B cell (primary cell): ENCODE data around the gene NHSL1. TPM values are rescaled to one million over a fixed set of nuclear protein-coding genes. Genes with fewer than 3 reads are reported as not detected.

ENCODE experiments used
- ATAC-seq: fragments of 200-7000 bp; cut with Tn5 transposase; one replicate; pipeline ENCODE4 v1.10.0; 2021; ENCODE audit warnings: low read depth, mild to moderate bottlenecking, moderate number of reproducible peaks, moderate library complexity
- CTCF ChIA-PET: fragments of 350-600 bp; sonication (Branson Sonifier 250); formaldehyde crosslinking; loops from one replicate; lab custom pipeline; 2021; ENCODE audit warnings: antibody characterized with exemption, inconsistent platforms; lab: Charles Lee
- POLR2A ChIA-PET: fragments of 350-600 bp; sonication (Branson Sonifier 250); formaldehyde crosslinking; loops from one replicate; lab custom pipeline; 2021; ENCODE audit warnings: antibody characterized with exemption; lab: Charles Lee
- DNase-seq: peaks from one replicate; pipeline ENCODE4 v3.0.0; 2013
- H2AFZ ChIP-seq: 2 replicates; pipeline ENCODE4 v1.6.1; 2012; ENCODE audit warnings: mild to moderate bottlenecking, low read depth, low read length; ENCODE audit not compliant: insufficient read depth, poor library complexity, severe bottlenecking
- H3K27ac ChIP-seq, 2 donors: 1 replicate in 1 of 2; 2 replicates in 1 of 2; pipeline ENCODE4 v1.5.1; 2012 to 2013; ENCODE audit warnings: low read length in 2 of 2, mild to moderate bottlenecking in 2 of 2, moderate library complexity in 1 of 2
- H3K27me3 ChIP-seq, 4 experiments: fragments of 200-600 bp in 1 of 4; sonication (generic) in 1 of 4; replicated peaks in 1 of 4; 1 replicate in 2 of 4; 2 replicates in 2 of 4; pipeline versions ENCODE4 v1.6.1 to v1.7.0; 2013 to 2016; ENCODE audit warnings: low read length in 3 of 4, mild to moderate bottlenecking in 2 of 4, mixed read lengths in 1 of 4, moderate library complexity in 1 of 4; ENCODE audit not compliant: insufficient read depth in 4 of 4, control insufficient read depth in 3 of 4; ENCODE audit errors: control extremely low read depth in 1 of 4
- H3K36me3 ChIP-seq, 2 experiments: replicated peaks in 1 of 2; 1 replicate in 1 of 2; 2 replicates in 1 of 2; pipeline versions ENCODE4 v1.6.1 to v1.7.1; 2013; ENCODE audit warnings: low read length in 1 of 2; ENCODE audit not compliant: insufficient read depth in 2 of 2, control insufficient read depth in 1 of 2; ENCODE audit errors: control extremely low read depth in 1 of 2, extremely low read depth in 1 of 2
- H3K4me1 ChIP-seq, 2 donors: fragments of 200-600 bp in 1 of 2; sonication (generic) in 1 of 2; 1 replicate in 1 of 2; 2 replicates in 1 of 2; pipeline versions ENCODE4 v1.5.1 to v1.6.1; 2013 to 2017; ENCODE audit warnings: low read length in 2 of 2; ENCODE audit not compliant: control insufficient read depth in 2 of 2, insufficient read depth in 2 of 2
- H3K4me2 ChIP-seq: replicated peaks from 2 replicates; pipeline ENCODE3; 2012; ENCODE audit warnings: mild to moderate bottlenecking, low read depth, low read length; ENCODE audit not compliant: poor library complexity, severe bottlenecking
- H3K4me3 ChIP-seq, 5 experiments: fragments of 200-600 bp in 1 of 5; sonication (generic) in 1 of 5; 1 replicate in 3 of 5; 2 replicates in 2 of 5; pipeline versions ENCODE4 v1.5.1 to v1.7.0; 2011 to 2016; ENCODE audit warnings: low read length in 4 of 5, mild to moderate bottlenecking in 4 of 5, low read depth in 2 of 5, control low read depth in 1 of 5, moderate library complexity in 1 of 5; ENCODE audit not compliant: insufficient read depth in 1 of 5; ENCODE audit errors: control extremely low read depth in 1 of 5, extremely low read depth in 1 of 5
- H3K79me2 ChIP-seq: fragments of 200-600 bp; sonication (generic); one replicate; pipeline ENCODE4 v1.6.0; 2016; ENCODE audit warnings: low read length; ENCODE audit not compliant: control insufficient read depth, insufficient read depth
- H3K9ac ChIP-seq: fragments of 200-600 bp; sonication (generic); 2 replicates; pipeline ENCODE4 v1.6.1; 2017; ENCODE audit warnings: mild to moderate bottlenecking, low read length, moderate library complexity
- H3K9me3 ChIP-seq, 3 donors: one replicate each; pipeline versions ENCODE4 v1.6.1 to v1.7.1; 2013; ENCODE audit warnings: low read length in 2 of 3; ENCODE audit not compliant: control insufficient read depth in 2 of 3, insufficient read depth in 1 of 3; ENCODE audit errors: control extremely low read depth in 1 of 3
- H4K20me1 ChIP-seq: 2 replicates; pipeline ENCODE4 v1.6.0; 2012; ENCODE audit warnings: mild to moderate bottlenecking, low read length; ENCODE audit not compliant: insufficient read depth, control insufficient read depth, poor library complexity, severe bottlenecking
- H3K27ac Mint-ChIP-seq: one replicate; pipeline ENCODE4 v1.8.0; 2021; ENCODE audit warnings: mixed read lengths
- H3K27me3 Mint-ChIP-seq: one replicate; pipeline ENCODE4 v1.8.0; 2021; ENCODE audit warnings: mixed read lengths
- H3K4me1 Mint-ChIP-seq: one replicate; pipeline ENCODE4 v1.8.0; 2021; ENCODE audit warnings: mixed read lengths
- H3K4me3 Mint-ChIP-seq: one replicate; pipeline ENCODE4 v1.8.0; 2021; ENCODE audit warnings: mixed read lengths
- H3K9me3 Mint-ChIP-seq: one replicate; pipeline ENCODE4 v1.8.0; 2022; ENCODE audit warnings: mixed read lengths; ENCODE audit not compliant: insufficient read depth
- EZH2 ChIP-seq: IDR thresholded peaks from 2 replicates; pipeline ENCODE4 v1.6.1; 2012; ENCODE audit warnings: borderline replicate concordance, low read depth, mild to moderate bottlenecking, moderate library complexity, low read length; ENCODE audit not compliant: insufficient read depth, poor library complexity, severe bottlenecking
- WGBS: methylation state at CpG from one replicate; pipeline ENCODE4 v1.1.5; 2013; ENCODE audit warnings: missing lambda C conversion rate; ENCODE audit not compliant: insufficient coverage; 5-methylcytosine and 5-hydroxymethylcytosine counted together
- intact Hi-C: fragments of 100-400 bp; cut with micrococcal nuclease; formaldehyde crosslinking; loops from one replicate; pipeline ENCODE4 v1.10.0; 2022
- polyA plus RNA-seq: library from polyadenylated mRNA; depleted of rRNA; stranded (reverse); fragments of >200 nt; gene quantifications from 2 replicates; pipeline ENCODE4 v1.2.3, GENCODE V29; 2012
- total RNA-seq, 2 donors: library from RNA; stranded (reverse); fragments of 120-200 nt in 1 of 2; gene quantifications; 1 replicate in 1 of 2; 2 replicates in 1 of 2; pipeline versions ENCODE4 v1.2.3 to v1.2.4, GENCODE V29; 2013 to 2022
- TF ChIP-seq, protein P1 (sequence below): fragments of 200-600 bp; IDR thresholded peaks from one replicate; pipeline ENCODE4 v1.8.0; 2022; ENCODE audit warnings: antibody characterized with exemption, mild to moderate bottlenecking

Gene NHSL1
- total and polyA plus RNA-seq, 2 donors (not counting 1 experiment from before 2014, with no cell fraction given): 0.04 to 0.10 TPM

DNA sequence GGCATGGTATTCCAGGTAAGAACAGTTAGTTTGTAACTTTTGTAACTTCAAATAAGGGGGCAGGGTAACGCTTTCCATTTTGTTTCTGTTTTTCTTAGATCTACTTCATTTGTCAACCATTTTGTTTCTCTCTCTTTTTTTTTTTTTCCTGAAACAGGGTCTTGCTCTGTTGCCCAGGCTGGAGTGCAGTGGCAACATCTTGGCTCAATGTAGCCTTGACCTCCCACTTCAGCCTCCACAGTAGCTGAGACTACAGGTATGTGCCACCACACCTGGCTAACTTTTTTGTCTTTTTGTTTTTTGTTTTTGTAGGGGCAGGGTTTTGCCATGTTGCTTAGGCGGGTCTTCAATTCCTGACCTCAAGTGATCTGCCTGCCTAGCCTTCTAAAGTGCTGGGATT, 32.1 kb upstream of the NHSL1 start:
- Histone ChIP-seq H3K27ac (no peak overlapping the region), H3K36me3 (no peaks in the 10 kb centered on the region), H3K9me3 (no peaks in the 10 kb centered on the region), H3K9ac (no peak overlapping the region), H4K20me1 (no peaks in the 10 kb centered on the region), H3K4me1 (no peaks in the 10 kb centered on the region), H3K4me3 (no peak overlapping the region), H3K79me2 (no peaks in the 10 kb centered on the region), H2AFZ (no peak overlapping the region), H3K27me3 (no peaks in the 10 kb centered on the region), H3K4me2 (no peak overlapping the region)
- POLR2A ChIA-PET: no interaction called here
- no peaks in the 10 kb centered on the region for H3K4me1 Mint-ChIP-seq
- no peak for DNase-seq
- H3K9me3 Mint-ChIP-seq: no peaks in the 10 kb centered on the region
- 100% methylated on average over 1 of the region's 2 CpGs for WGBS
- intact Hi-C loops: no loop called here
- CTCF ChIA-PET: no interaction called here
- TF ChIP-seq, protein P1, sequence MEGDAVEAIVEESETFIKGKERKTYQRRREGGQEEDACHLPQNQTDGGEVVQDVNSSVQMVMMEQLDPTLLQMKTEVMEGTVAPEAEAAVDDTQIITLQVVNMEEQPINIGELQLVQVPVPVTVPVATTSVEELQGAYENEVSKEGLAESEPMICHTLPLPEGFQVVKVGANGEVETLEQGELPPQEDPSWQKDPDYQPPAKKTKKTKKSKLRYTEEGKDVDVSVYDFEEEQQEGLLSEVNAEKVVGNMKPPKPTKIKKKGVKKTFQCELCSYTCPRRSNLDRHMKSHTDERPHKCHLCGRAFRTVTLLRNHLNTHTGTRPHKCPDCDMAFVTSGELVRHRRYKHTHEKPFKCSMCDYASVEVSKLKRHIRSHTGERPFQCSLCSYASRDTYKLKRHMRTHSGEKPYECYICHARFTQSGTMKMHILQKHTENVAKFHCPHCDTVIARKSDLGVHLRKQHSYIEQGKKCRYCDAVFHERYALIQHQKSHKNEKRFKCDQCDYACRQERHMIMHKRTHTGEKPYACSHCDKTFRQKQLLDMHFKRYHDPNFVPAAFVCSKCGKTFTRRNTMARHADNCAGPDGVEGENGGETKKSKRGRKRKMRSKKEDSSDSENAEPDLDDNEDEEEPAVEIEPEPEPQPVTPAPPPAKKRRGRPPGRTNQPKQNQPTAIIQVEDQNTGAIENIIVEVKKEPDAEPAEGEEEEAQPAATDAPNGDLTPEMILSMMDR: no peak
- no peak for TF ChIP-seq EZH2
- ATAC-seq: no peak
- no peak overlapping the region for H3K4me3 Mint-ChIP-seq
- H3K27me3 Mint-ChIP-seq: peaks cover 26% of the 10 kb centered on the region
- H3K27ac Mint-ChIP-seq: no peak overlapping the region

GRCh38 chr6:138529478-138529877, 30.2 kb upstream of the NHSL1 start:
- H3K79me2 ChIP-seq: no peaks in the 10 kb centered on the region
- H3K27ac Mint-ChIP-seq: no peak overlapping the region

More at GRCh38 chr6:138529478-138529877, 30.2 kb upstream of the NHSL1 start:
- Histone ChIP-seq H4K20me1 (no peaks in the 10 kb centered on the region), H3K36me3 (no peaks in the 10 kb centered on the region), H3K27me3 (no peaks in the 10 kb centered on the region), H3K9ac (no peak overlapping the region), H3K4me3 (no peak overlapping the region), H3K4me2 (no peak overlapping the region), H3K27ac (no peak overlapping the region), H2AFZ (no peak overlapping the region), H3K9me3 (no peaks in the 10 kb centered on the region), H3K4me1 (no peaks in the 10 kb centered on the region)
- DNase-seq (no peak), ATAC-seq (no peak)
- Mint-ChIP-seq H3K9me3 (no peaks in the 10 kb centered on the region), H3K4me3 (no peak overlapping the region), H3K4me1 (no peaks in the 10 kb centered on the region), H3K27me3 (peaks cover 16% of the 10 kb centered on the region)
- no peak for TF ChIP-seq EZH2
- TF ChIP-seq, protein P1: no peak
- 100% methylated on average over 2 of the region's 3 CpGs for WGBS
- POLR2A ChIA-PET: no interaction called here
- intact Hi-C loops: no loop called here
- CTCF ChIA-PET: interaction anchor here (1.1 kb wide), 1 partner anchor 12 kb away, joined by 3 read pairs; no protein-coding TSS in a partner anchor
